Neutrophil (primary cell): ENCODE data around the gene CCKAR.

Source experiments
- H3K27ac ChIP-seq: fragments of 200-600 bp; sonication (generic); 2 replicates; pipeline ENCODE4 v1.5.1; 2016; ENCODE audit warnings: mild to moderate bottlenecking, moderate library complexity
- H3K27me3 ChIP-seq: fragments of 200-600 bp; sonication (generic); 2 replicates; pipeline ENCODE4 v1.6.0; 2016; ENCODE audit warnings: mild to moderate bottlenecking
- H3K36me3 ChIP-seq: fragments of 200-600 bp; sonication (generic); 2 replicates; pipeline ENCODE4 v1.5.1; 2017
- H3K4me1 ChIP-seq, 2 experiments: fragments of 200-600 bp in 1 of 2; sonication (generic) in 1 of 2; 1 replicate in 1 of 2; 2 replicates in 1 of 2; pipeline versions ENCODE4 v1.5.1 to v1.6.1; 2013 to 2016; ENCODE audit warnings: low read depth in 1 of 2, low read length in 1 of 2, mild to moderate bottlenecking in 1 of 2, moderate library complexity in 1 of 2; ENCODE audit not compliant: control insufficient read depth in 1 of 2, insufficient read depth in 1 of 2
- H3K4me3 ChIP-seq, 2 experiments: fragments of 200-600 bp in 1 of 2; sonication (generic) in 1 of 2; 1 replicate in 1 of 2; 2 replicates in 1 of 2; pipeline ENCODE4 v1.5.1; 2013 to 2016; ENCODE audit warnings: low read depth in 1 of 2, low read length in 1 of 2, mild to moderate bottlenecking in 1 of 2, moderate library complexity in 1 of 2
- H3K9me3 ChIP-seq: fragments of 200-600 bp; sonication (generic); 2 replicates; pipeline ENCODE4 v1.5.1; 2016
- CTCF ChIP-seq: fragments of 200-600 bp; sonication (generic); IDR thresholded peaks from 2 replicates; pipeline ENCODE4 v1.5.1; 2016; ENCODE audit warnings: antibody characterized with exemption

Gene CCKAR

GRCh38 chr4:26433556-26433955 lies 56.7 kb downstream of the CCKAR start:
- Histone ChIP-seq H3K27me3 (no peaks in the 10 kb centered on the region), H3K9me3 (no peaks in the 10 kb centered on the region), H3K4me3 (no peak overlapping the region), H3K4me1 (no peaks in the 10 kb centered on the region), H3K27ac (no peak overlapping the region), H3K36me3 (peaks cover 77% of the 10 kb centered on the region)
- no peak for TF ChIP-seq CTCF

GRCh38 chr4:26432419-26432818 lies 57.9 kb downstream of the CCKAR start:
- Histone ChIP-seq H3K4me3 (no peak overlapping the region), H3K4me1 (no peaks in the 10 kb centered on the region), H3K27me3 (no peaks in the 10 kb centered on the region), H3K36me3 (peaks cover 77% of the 10 kb centered on the region), H3K27ac (no peak overlapping the region), H3K9me3 (no peaks in the 10 kb centered on the region)
- no peak for TF ChIP-seq CTCF

- TF ChIP-seq CTCF, result no peak
- no peaks in the 10 kb centered on the region for H3K9me3 ChIP-seq
- H3K27me3 ChIP-seq, result no peaks in the 10 kb centered on the region
- H3K36me3 ChIP-seq, result peaks cover 82% of the 10 kb centered on the region
- no peaks in the 10 kb centered on the region for H3K4me1 ChIP-seq
- H3K4me3 ChIP-seq, result no peak overlapping the region
- no peak overlapping the region for H3K27ac ChIP-seq
Measured at GRCh38 chr4:26431461-26432180, 58.7 kb downstream of the CCKAR start.
